IMR-90 (cell line): Measurements from ENCODE around the gene DYNC2H1.

Experiments
- BHLHE40 ChIP-seq: fragments of 150-350 bp; IDR thresholded peaks from 2 replicates; pipeline ENCODE4 v1.6.1; 2016; ENCODE audit warnings: mild to moderate bottlenecking, low read depth, low read length
- CEBPB ChIP-seq: IDR thresholded peaks from 2 replicates; pipeline ENCODE4 v1.6.1; 2012; ENCODE audit warnings: low read depth, low read length, improper control_type of control experiment
- ELK1 ChIP-seq: fragments of 150-350 bp; IDR thresholded peaks from 2 replicates; pipeline ENCODE4 v1.6.1; 2016; ENCODE audit warnings: low read depth, mild to moderate bottlenecking, low read length, moderate library complexity, borderline replicate concordance
- FOS ChIP-seq: fragments of 150-350 bp; IDR thresholded peaks from 2 replicates; pipeline ENCODE4 v1.6.1; 2016; ENCODE audit warnings: low read depth, low read length
- MAFK ChIP-seq: IDR thresholded peaks from 2 replicates; pipeline ENCODE4 v1.6.1; 2012; ENCODE audit warnings: low read depth, low read length, improper control_type of control experiment
- NFE2L2 ChIP-seq: fragments of 150-350 bp; IDR thresholded peaks from 2 replicates; pipeline ENCODE4 v1.6.1; 2016; ENCODE audit warnings: low read depth, mild to moderate bottlenecking, low read length
- POLR2A ChIP-seq: IDR thresholded peaks from 2 replicates; pipeline ENCODE4 v1.6.1; 2012; ENCODE audit warnings: mild to moderate bottlenecking, low read depth, low read length
- RCOR1 ChIP-seq: IDR thresholded peaks from 2 replicates; pipeline ENCODE4 v1.6.1; 2012; ENCODE audit warnings: mild to moderate bottlenecking, low read length, improper control_type of control experiment; ENCODE audit not compliant: insufficient replicate concordance
- SMC3 ChIP-seq: fragments of 150-350 bp; IDR thresholded peaks from 2 replicates; pipeline ENCODE4 v1.6.1; 2016; ENCODE audit warnings: low read depth, mild to moderate bottlenecking, antibody characterized with exemption, low read length, moderate library complexity
- USF2 ChIP-seq: fragments of 150-350 bp; IDR thresholded peaks from 2 replicates; pipeline ENCODE4 v1.6.1; 2017; ENCODE audit warnings: mild to moderate bottlenecking, antibody characterized with exemption, low read length, low read depth
- TF ChIP-seq, protein P1 (sequence below): conservative IDR thresholded peaks from 2 replicates; pipeline ENCODE4 v1.5.1; 2012; ENCODE audit warnings: mild to moderate bottlenecking, low read depth, low read length, improper control_type of control experiment

GRCh38 chr11:103450241-103450640 lies 341.0 kb downstream of the DYNC2H1 start:
- TF ChIP-seq, protein P1, sequence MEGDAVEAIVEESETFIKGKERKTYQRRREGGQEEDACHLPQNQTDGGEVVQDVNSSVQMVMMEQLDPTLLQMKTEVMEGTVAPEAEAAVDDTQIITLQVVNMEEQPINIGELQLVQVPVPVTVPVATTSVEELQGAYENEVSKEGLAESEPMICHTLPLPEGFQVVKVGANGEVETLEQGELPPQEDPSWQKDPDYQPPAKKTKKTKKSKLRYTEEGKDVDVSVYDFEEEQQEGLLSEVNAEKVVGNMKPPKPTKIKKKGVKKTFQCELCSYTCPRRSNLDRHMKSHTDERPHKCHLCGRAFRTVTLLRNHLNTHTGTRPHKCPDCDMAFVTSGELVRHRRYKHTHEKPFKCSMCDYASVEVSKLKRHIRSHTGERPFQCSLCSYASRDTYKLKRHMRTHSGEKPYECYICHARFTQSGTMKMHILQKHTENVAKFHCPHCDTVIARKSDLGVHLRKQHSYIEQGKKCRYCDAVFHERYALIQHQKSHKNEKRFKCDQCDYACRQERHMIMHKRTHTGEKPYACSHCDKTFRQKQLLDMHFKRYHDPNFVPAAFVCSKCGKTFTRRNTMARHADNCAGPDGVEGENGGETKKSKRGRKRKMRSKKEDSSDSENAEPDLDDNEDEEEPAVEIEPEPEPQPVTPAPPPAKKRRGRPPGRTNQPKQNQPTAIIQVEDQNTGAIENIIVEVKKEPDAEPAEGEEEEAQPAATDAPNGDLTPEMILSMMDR = no peak
- TF ChIP-seq POLR2A (no peak), CEBPB (no peak), NFE2L2 (no peak), SMC3 (no peak), ELK1 (no peak), FOS (no peak), RCOR1 (no peak), BHLHE40 (peak; percentile 62; the same call in 1 of the 2 replicates), MAFK (no peak), USF2 (no peak)
